Breast epithelium (tissue), 3 donors: Measurements from ENCODE around the gene CLCN7.

Experiments used
- CTCF ChIP-seq, 3 donors: fragments of 450-650 bp; IDR thresholded peaks; one replicate each; pipeline ENCODE4 v1.5.1; 2016 to 2017; ENCODE audit warnings: antibody characterized with exemption in 3 of 3, mild to moderate bottlenecking in 3 of 3, moderate library complexity in 3 of 3
- POLR2A ChIP-seq: fragments of 450-650 bp; IDR thresholded peaks from one replicate; pipeline ENCODE4 v1.6.1; 2016; ENCODE audit warnings: antibody characterized with exemption, mild to moderate bottlenecking, moderate library complexity

DNA sequence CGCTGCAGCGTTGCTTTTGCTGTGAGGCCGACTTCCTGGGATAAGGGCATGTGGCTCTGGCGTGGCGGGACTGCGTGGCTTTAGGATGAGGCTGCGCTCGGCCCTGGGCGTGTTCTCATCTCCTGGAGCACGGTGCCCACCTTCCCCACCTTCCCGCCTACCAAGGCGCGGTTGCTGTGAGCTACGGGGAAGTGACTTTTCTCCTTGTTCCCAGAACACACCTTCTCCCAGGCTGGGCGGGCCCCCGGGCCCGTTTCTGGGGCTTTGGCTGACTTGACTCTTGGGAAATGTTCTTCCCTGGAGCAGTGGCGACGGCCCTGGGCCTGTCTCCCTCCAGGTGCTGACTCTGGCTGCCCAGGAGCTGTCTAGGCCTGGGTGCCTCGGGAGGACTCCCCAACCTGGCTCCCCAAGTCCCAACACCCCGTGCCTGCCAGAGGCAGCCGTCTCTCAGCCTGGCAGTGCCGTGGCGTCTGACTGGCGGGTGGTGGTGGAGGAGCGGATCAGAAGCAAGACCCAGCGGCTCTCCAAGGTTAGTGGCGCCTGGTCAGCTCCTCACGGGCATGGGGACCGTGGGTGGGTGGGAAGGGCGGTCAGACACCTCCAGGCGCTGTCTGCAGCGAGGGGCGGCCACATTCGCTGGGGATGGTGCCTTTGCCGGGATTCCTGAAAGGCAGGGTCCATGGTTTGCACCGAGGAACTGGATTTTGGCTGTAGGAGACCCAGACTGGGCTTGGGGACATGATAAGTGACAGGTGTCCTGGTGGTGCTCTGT, 30.4 kb upstream of the CLCN7 start:
- TF ChIP-seq CTCF (IDR thresholded peaks at IDR 0.05) (no peak), POLR2A (no peak)
